Measurements from ENCODE around the gene DENND1A. TPM values are rescaled to one million over a fixed set of nuclear protein-coding genes. Genes with fewer than 3 reads are reported as not detected.

Gene DENND1A
- polyA plus RNA-seq, 2 of the 4 experiments (the other 2 are of a cell fraction) = 15.1 to 21.9 TPM

DNA sequence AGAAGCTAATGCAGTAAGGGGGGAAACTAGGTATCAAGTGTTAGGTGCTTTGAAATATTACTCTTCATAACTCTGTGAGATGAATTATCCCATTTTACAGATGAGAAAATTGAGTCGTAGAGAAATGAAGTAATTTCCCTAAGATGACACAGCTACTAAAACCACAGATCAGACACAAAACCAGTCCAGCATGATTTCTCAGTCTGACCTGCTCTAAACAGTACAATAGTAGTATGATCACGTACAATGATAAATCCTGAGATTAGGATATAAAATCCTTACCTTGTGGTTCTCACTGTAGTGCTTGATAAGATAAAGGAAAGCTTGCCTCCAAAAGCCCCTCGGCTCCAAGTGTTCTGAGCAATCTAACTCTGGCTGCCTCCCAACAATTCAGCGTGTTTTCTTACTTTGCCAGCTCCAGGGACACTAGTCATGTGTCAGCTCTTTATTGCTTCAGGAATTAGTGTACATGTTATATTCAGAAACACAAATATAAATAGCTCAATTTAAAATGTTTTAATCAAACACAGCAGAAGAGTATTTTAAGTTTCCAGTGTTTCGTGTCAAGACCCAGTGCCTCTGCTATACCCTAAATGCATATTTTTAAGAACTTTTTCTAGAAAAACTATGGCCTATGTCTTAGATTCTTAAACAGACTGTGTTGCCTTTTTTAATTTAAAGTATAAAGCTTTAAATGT is 243.6 kb downstream of the DENND1A start:
- Histone ChIP-seq H3K4me1 (peaks cover 5% of the 10 kb centered on the region; the same call in 2 of the 3 replicates), H3K4me3 (no peak overlapping the region), H3K27ac (no peak overlapping the region), H3K9me3 (peaks cover 2% of the 10 kb centered on the region; the same call in 1 of the 3 replicates), H3K4me2 (no peak overlapping the region)
- TF ChIP-seq NR3C1 (IDR thresholded peaks at IDR 0.05) = no peak
- TF ChIP-seq TFCP2L1 (CRISPR knock-in tag; IDR thresholded peaks at IDR 0.05) = no peak
- DNase-seq (ENCODE audit: low read depth in 1 of 2, low spot score in 1 of 2) = no peak
- no peak for FAIRE-seq
- ChIA-PET CTCF (interaction anchor here (0.6 to 1.9 kb wide), 5 partner anchors 12 to 354 kb away, joined by 3 to 6 read pairs (median 3); partner anchors contain the start of gene LHX2), POLR2A (no interaction called here)
- 90% methylated on average over 5 of the region's 5 CpGs for WGBS (ENCODE audit: missing lambda C conversion rate)
- no peak for ATAC-seq

GRCh38 chr9:123685489-123686083 is 244.3 kb downstream of the DENND1A start:
- peaks cover 5% of the 10 kb centered on the region; the same call in 2 of the 3 replicates for H3K4me1 ChIP-seq
- no peak for TF ChIP-seq EP300 (IDR thresholded peaks at IDR 0.05)
- TF ChIP-seq POLR2AphosphoS2 (conservative IDR thresholded peaks at IDR 0.05; ENCODE audit: low read length) = no peak
- TF ChIP-seq HMGXB4 (CRISPR knock-in tag; IDR thresholded peaks at IDR 0.05; ENCODE audit: borderline replicate concordance) = no peak
- TF ChIP-seq BCL3 (IDR thresholded peaks at IDR 0.05) = no peak
- H3K4me2 ChIP-seq = no peak overlapping the region
- ChIA-PET POLR2A (no interaction called here), CTCF (interaction anchor here (0.6 to 1.9 kb wide), 5 partner anchors 11 to 355 kb away, joined by 3 to 6 read pairs (median 3); partner anchors contain the start of gene LHX2)
- H3K9me3 ChIP-seq = peaks cover 3% of the 10 kb centered on the region; the same call in 1 of the 3 replicates
- ATAC-seq (no peak), FAIRE-seq (no peak), DNase-seq (ENCODE audit: low read depth in 1 of 2, low spot score in 1 of 2) (no peak)
- no peak overlapping the region for H3K4me3 ChIP-seq
- 95% methylated on average over 2 of the region's 2 CpGs for WGBS (ENCODE audit: missing lambda C conversion rate)
- H3K27ac ChIP-seq = no peak overlapping the region

DNA sequence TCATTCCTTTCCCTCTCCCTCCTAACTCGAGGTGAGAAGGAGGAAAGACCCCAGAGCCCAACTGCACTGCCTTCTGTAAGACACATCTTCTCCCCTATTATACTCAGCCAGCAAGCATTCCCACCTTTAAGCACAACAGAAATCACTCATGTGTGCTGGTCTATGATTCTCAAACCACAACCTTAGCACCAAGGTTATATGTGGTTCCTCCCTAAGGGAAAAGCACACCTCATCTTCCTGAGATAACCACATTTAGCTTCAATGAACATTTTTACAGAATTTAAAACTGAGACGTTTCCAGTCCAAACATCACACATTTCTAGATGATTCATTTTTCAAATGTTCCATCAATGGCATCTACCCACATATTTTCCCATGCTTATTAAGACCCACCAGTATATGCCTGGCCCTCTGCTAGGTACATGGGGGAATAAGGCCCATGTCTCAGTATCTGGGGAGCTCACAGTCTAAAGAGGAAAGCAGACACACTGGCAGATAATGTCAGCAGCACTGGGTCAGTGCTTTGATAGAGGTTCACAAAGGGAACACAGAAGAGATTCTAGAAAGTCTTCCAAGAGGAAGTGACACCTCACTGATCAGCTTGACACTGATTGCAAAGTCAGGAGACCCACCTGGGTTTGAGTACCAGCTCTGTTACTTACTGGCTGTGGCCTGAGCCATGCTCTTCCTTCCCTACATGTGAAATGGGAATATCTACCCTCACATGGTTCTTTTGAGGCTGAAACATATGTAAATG is 245.4 kb downstream of the DENND1A start:
- ChIA-PET CTCF (interaction anchor here (1.1 to 1.6 kb wide), 2 partner anchors 12 to 354 kb away, joined by 3 to 4 read pairs; no protein-coding TSS in a partner anchor), POLR2A (no interaction called here)
- FAIRE-seq (no peak), DNase-seq (ENCODE audit: low read depth in 1 of 2, low spot score in 1 of 2) (no peak), ATAC-seq (no peak; a peak in 1 of 6 replicates)
- Histone ChIP-seq H3K9me3 (peaks cover 3% of the 10 kb centered on the region; the same call in 1 of the 3 replicates), H3K4me2 (no peak overlapping the region), H3K4me1 (peaks cover 7% of the 10 kb centered on the region), H3K27ac (no peak overlapping the region), H3K4me3 (no peak overlapping the region)
- 59% methylated on average over 2 of the region's 2 CpGs for WGBS (ENCODE audit: missing lambda C conversion rate)
- TF ChIP-seq HOXB13 (CRISPR knock-in tag; IDR thresholded peaks at IDR 0.05; ENCODE audit: low read depth) (no peak), RNF2 (IDR thresholded peaks at IDR 0.05; ENCODE audit: borderline replicate concordance, low read depth) (no peak)

GRCh38 chr9:123682746-123683145 is 247.2 kb downstream of the DENND1A start:
- ATAC-seq (no peak), DNase-seq (ENCODE audit: low read depth in 1 of 2, low spot score in 1 of 2) (no peak), FAIRE-seq (no peak)
- Histone ChIP-seq H3K4me2 (no peak overlapping the region), H3K27ac (no peak overlapping the region), H3K4me1 (peaks cover 25% of the 10 kb centered on the region), H3K4me3 (no peak overlapping the region), H3K9me3 (peaks cover 3% of the 10 kb centered on the region; the same call in 1 of the 3 replicates)
- POLR2A ChIA-PET = no interaction called here
- 93% methylated on average over 2 of the region's 2 CpGs for WGBS (ENCODE audit: missing lambda C conversion rate)
- CTCF ChIA-PET = no interaction called here
- TF ChIP-seq RARB (CRISPR knock-in tag; IDR thresholded peaks at IDR 0.05) = no peak
- no peak for TF ChIP-seq KDM1A (IDR thresholded peaks at IDR 0.05; ENCODE audit: low read depth)
- TF ChIP-seq RAD21 (conservative IDR thresholded peaks at IDR 0.05 in 1 of 2, IDR thresholded peaks at IDR 0.05 in 1 of 2) = no peak
- no peak for TF ChIP-seq JUNB (IDR thresholded peaks at IDR 0.05)
- TF ChIP-seq FOSB (CRISPR knock-in tag; IDR thresholded peaks at IDR 0.05) = no peak
- TF ChIP-seq E2F6 (IDR thresholded peaks at IDR 0.05; ENCODE audit: borderline replicate concordance, low read depth) = no peak
- TF ChIP-seq BCL3 (IDR thresholded peaks at IDR 0.05) = no peak
- TF ChIP-seq HOXB13 (CRISPR knock-in tag; IDR thresholded peaks at IDR 0.05; ENCODE audit: low read depth) = no peak
- no peak for TF ChIP-seq ESRRA (IDR thresholded peaks at IDR 0.05; ENCODE audit: borderline replicate concordance, low read length)
- TF ChIP-seq SMC3 (IDR thresholded peaks at IDR 0.05) = no peak
- TF ChIP-seq ATOH8 (CRISPR knock-in tag; IDR thresholded peaks at IDR 0.05; ENCODE audit: low read depth) = no peak
- TF ChIP-seq CHD4 (IDR thresholded peaks at IDR 0.05; ENCODE audit: borderline replicate concordance) = no peak
- TF ChIP-seq BHLHE40 (IDR thresholded peaks at IDR 0.05; ENCODE audit: low read depth, low read length) = no peak
- no peak for TF ChIP-seq EHF (CRISPR knock-in tag; IDR thresholded peaks at IDR 0.05)
- TF ChIP-seq GATA3 (IDR thresholded peaks at IDR 0.05; ENCODE audit: borderline replicate concordance) = no peak
- no peak for TF ChIP-seq RNF2 (IDR thresholded peaks at IDR 0.05; ENCODE audit: borderline replicate concordance, low read depth)
